ENCODE measurements around the gene ADCK1. TPM values are rescaled to one million over a fixed set of nuclear protein-coding genes. Genes with fewer than 3 reads are reported as not detected.

The ADCK1 gene
- total RNA-seq, 4 donors from 2014 or later = 6.0 to 16.0 (median 9.0) TPM

DNA sequence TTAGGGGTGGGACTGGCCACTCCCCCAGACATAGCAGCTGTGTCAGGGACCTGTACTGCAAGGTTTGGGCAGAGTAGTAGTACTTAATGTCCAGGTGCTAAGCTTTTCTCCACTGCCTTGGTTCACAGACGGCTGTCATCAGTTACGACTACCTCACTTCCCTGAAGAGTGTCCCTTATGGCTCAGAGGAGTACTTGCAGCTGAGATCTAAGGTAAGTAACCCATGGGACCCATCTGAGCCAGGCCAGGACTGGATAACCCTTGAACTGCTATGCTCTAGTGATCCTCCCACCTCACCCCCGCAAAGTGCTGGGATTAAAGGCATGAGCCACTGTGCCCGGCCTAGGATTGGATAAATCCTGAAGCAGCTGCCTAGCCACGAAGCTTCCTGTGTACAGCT, 22.4 kb downstream of the ADCK1 start:
- peaks cover 33% of the 10 kb centered on the region for H3K36me3 ChIP-seq
- DNase-seq (ENCODE audit: low spot score in 2 of 2) = no peak
- no peak for TF ChIP-seq POLR2AphosphoS5 (IDR thresholded peaks at IDR 0.05)
- no peak for TF ChIP-seq EP300 (IDR thresholded peaks at IDR 0.05)
- TF ChIP-seq, protein P1, sequence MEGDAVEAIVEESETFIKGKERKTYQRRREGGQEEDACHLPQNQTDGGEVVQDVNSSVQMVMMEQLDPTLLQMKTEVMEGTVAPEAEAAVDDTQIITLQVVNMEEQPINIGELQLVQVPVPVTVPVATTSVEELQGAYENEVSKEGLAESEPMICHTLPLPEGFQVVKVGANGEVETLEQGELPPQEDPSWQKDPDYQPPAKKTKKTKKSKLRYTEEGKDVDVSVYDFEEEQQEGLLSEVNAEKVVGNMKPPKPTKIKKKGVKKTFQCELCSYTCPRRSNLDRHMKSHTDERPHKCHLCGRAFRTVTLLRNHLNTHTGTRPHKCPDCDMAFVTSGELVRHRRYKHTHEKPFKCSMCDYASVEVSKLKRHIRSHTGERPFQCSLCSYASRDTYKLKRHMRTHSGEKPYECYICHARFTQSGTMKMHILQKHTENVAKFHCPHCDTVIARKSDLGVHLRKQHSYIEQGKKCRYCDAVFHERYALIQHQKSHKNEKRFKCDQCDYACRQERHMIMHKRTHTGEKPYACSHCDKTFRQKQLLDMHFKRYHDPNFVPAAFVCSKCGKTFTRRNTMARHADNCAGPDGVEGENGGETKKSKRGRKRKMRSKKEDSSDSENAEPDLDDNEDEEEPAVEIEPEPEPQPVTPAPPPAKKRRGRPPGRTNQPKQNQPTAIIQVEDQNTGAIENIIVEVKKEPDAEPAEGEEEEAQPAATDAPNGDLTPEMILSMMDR (IDR thresholded peaks at IDR 0.05) = no peak
- no peak for TF ChIP-seq POLR2A (IDR thresholded peaks at IDR 0.05)

DNA sequence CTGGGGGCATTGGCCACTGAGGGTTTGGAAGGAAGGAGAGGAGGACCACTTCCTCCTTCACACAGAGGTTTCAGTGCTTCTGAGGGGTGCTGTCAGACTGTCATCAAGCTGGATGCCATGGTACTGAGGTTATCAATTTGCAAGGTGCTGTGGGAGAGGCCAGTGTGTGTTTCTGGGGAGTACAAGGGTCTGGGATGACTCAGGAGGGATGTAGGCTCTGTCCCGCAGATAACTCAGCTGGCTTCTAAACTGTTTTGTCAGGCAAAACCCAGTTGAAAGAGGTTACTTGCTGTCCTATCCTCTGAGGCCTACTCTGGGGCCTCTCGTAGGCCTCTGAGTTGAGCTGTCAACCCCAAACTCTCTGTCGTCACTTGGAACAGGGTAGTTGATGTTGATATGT, 22.8 kb downstream of the ADCK1 start:
- H3K9me3 ChIP-seq = no peaks in the 10 kb centered on the region
- H3K4me3 ChIP-seq = no peak overlapping the region
- TF ChIP-seq, protein P1 (IDR thresholded peaks at IDR 0.05) = no peak
- no peak for TF ChIP-seq POLR2A (IDR thresholded peaks at IDR 0.05)
- no peak for TF ChIP-seq POLR2AphosphoS5 (IDR thresholded peaks at IDR 0.05)
- no peak for TF ChIP-seq EP300 (IDR thresholded peaks at IDR 0.05)
- peaks cover 33% of the 10 kb centered on the region for H3K36me3 ChIP-seq
- no peak overlapping the region for H3K27ac ChIP-seq
- DNase-seq (ENCODE audit: low spot score in 2 of 2) = no peak
- H3K4me1 ChIP-seq = no peaks in the 10 kb centered on the region
- no peaks in the 10 kb centered on the region for H3K27me3 ChIP-seq
- no CpG with 5 or more reads among the region's 3 CpGs for WGBS

More for the DNA sequence above, 22.4 kb downstream of the ADCK1 start:
- no peaks in the 10 kb centered on the region for H3K9me3 ChIP-seq
- H3K27ac ChIP-seq = no peak overlapping the region
- WGBS = 95% methylated on average over 5 of the region's 5 CpGs
- H3K27me3 ChIP-seq = no peaks in the 10 kb centered on the region
- no peak overlapping the region for H3K4me3 ChIP-seq
- no peaks in the 10 kb centered on the region for H3K4me1 ChIP-seq

- DNase-seq (ENCODE audit: low spot score in 2 of 2) = no peak
- Histone ChIP-seq H3K9me3 (no peaks in the 10 kb centered on the region), H3K4me1 (no peaks in the 10 kb centered on the region), H3K27ac (no peak overlapping the region), H3K36me3 (peaks cover 30% of the 10 kb centered on the region), H3K4me3 (no peak overlapping the region), H3K27me3 (no peaks in the 10 kb centered on the region)
- TF ChIP-seq POLR2AphosphoS5 (IDR thresholded peaks at IDR 0.05) (no peak), POLR2A (IDR thresholded peaks at IDR 0.05) (no peak), EP300 (IDR thresholded peaks at IDR 0.05) (no peak)
- TF ChIP-seq, protein P1 (IDR thresholded peaks at IDR 0.05) = no peak
- 98% methylated on average over 3 of the region's 3 CpGs for WGBS
Observed at GRCh38 chr14:77823378-77823777, 23.5 kb downstream of the ADCK1 start.

GRCh38 chr14:77825895-77826519, 26.1 kb downstream of the ADCK1 start:
- H3K9me3 ChIP-seq = no peaks in the 10 kb centered on the region
- DNase-seq (ENCODE audit: low spot score in 2 of 2) = no peak
- 93% methylated on average over 16 of the region's 16 CpGs for WGBS
- H3K36me3 ChIP-seq = peaks cover 27% of the 10 kb centered on the region
- no peaks in the 10 kb centered on the region for H3K4me1 ChIP-seq
- H3K27ac ChIP-seq = no peak overlapping the region
- TF ChIP-seq, protein P1 (IDR thresholded peaks at IDR 0.05) = no peak
- TF ChIP-seq POLR2A (IDR thresholded peaks at IDR 0.05) = no peak
- TF ChIP-seq POLR2AphosphoS5 (IDR thresholded peaks at IDR 0.05) = no peak
- no peak for TF ChIP-seq EP300 (IDR thresholded peaks at IDR 0.05)
- no peaks in the 10 kb centered on the region for H3K27me3 ChIP-seq
- H3K4me3 ChIP-seq = no peak overlapping the region

GRCh38 chr14:77830692-77831091, 30.8 kb downstream of the ADCK1 start:
- WGBS = 84% methylated on average over 2 of the region's 2 CpGs
- TF ChIP-seq EP300 (IDR thresholded peaks at IDR 0.05) (no peak), POLR2AphosphoS5 (IDR thresholded peaks at IDR 0.05) (no peak), POLR2A (IDR thresholded peaks at IDR 0.05) (no peak)
- TF ChIP-seq, protein P1 (IDR thresholded peaks at IDR 0.05) = no peak
- peaks cover 20% of the 10 kb centered on the region for H3K36me3 ChIP-seq

More at GRCh38 chr14:77830692-77831091, 30.8 kb downstream of the ADCK1 start:
- Histone ChIP-seq H3K4me1 (no peaks in the 10 kb centered on the region), H3K9me3 (no peaks in the 10 kb centered on the region), H3K27me3 (no peaks in the 10 kb centered on the region), H3K27ac (no peak overlapping the region), H3K4me3 (no peak overlapping the region)
- DNase-seq (ENCODE audit: low spot score in 2 of 2) = no peak

Data from suprapubic skin (tissue), 4 donors.